ENCODE results near the gene EML4.
"Not testable (repeated sequence)": the region's sequence is repeated elsewhere in the genome, so short reads cannot be mapped to it uniquely, and the experiment has no call there.

Gene EML4

DNA sequence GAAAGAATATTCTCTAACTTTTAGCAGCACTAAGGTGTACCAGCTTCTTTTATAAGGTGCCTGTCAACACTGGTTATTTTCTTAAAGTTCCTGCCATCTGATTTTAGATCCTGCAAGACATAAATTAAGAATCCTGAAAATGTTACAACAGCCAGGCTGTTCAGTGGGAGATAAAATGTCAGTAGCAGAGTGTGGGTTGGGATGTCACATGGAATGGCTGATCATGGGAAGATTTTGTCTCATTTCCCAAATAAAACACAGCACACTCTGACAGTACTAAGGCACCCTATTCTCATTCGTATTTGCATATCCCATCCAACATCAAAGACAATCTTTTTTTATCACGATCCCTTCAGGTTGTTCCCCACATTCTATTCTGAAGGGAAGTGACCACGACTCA lies 194.3 kb downstream of the EML4 start:
- no peak for DNase-seq

DNA sequence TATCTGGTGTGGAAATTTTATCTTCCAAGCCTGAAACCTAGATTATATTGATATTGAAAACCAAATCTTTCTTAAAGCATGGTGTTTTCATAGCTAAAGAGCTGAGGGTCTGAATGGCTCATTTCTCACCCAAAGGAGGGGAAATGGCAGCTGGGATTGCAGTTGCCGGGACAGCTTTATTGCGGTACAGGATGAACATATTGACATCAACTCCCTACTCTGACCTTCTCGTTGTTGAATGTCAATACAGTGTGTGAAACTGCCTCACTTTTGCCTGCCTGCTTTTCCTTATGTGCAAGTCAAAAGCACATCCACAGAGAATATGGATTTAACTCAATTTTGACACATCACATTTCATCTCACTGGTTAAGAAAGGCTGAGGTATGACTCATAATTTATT lies 195.5 kb downstream of the EML4 start:
- DNase-seq, result no peak

DNA sequence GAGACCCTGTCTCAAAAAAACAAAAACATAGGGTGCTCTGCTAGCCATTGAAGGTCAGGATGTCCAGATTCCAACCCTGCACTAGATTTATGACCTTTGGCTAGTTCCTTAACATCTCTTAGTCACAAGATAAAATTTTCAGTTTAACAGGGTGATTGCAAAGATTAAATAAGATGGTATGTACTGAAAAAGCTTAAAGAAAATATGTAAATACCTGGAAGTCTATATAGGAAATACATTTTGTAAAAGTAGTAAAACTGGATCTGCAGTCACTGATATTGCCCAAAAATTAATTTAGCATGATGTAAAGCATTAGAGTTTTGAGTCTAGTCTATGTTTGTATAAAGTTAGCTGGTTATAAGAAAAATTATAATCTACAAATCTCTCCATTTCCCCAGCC lies 197.3 kb downstream of the EML4 start:
- no peak for DNase-seq

DNA sequence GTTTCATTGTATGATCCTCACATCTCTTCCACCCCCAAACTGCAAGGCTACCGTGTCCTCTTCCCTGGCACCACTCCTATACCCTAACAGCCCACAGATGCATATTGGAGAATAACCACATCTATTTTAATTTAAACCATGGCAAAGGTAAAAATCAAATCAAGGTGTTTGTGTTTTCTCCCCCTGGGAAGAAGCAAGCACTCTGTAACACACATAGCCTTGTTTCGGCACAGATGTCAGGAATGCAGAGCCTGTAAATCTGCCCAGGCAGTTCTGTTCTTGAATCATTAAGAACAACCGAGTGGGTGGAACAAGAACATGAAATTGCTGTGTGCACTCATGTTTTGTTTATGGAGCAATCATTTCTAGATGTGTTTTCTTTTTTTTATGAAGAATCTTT lies 198.7 kb downstream of the EML4 start:
- DNase-seq, result no peak

DNA sequence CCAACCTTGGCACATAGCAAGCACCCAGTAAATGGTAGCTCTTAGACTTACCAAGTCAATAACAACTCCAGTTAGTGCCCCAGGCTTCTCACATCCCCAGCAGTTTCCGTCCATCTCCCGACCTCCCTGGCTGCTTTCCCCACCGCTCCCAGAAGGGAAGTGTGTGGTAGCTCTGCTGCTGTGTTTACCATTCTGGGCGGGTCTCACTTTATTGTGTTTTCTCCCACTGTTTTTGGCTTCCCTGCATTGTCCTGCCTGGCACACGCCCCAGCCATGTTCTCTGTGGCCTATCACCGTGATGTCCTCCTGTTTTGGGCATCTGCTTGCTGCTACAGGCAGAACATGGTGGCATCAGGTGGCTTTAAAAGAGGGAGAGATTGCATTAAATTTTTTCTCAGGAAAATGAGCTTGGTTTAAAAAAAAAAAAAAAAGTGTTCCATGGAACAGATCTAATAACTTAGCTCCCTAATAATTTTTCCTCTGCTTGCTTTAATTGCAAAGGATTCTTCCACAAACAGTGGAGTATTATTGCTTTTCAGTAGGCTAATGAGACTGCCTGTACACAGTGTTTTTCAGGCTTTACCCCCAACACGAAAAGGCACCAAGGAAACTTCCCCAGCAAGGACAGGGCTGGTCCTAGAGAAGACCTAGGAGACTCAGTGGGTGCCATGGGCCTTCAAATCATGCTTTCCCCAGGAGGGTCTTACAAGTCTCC lies 199.8 kb downstream of the EML4 start:
- DNase-seq, result no peak

DNA sequence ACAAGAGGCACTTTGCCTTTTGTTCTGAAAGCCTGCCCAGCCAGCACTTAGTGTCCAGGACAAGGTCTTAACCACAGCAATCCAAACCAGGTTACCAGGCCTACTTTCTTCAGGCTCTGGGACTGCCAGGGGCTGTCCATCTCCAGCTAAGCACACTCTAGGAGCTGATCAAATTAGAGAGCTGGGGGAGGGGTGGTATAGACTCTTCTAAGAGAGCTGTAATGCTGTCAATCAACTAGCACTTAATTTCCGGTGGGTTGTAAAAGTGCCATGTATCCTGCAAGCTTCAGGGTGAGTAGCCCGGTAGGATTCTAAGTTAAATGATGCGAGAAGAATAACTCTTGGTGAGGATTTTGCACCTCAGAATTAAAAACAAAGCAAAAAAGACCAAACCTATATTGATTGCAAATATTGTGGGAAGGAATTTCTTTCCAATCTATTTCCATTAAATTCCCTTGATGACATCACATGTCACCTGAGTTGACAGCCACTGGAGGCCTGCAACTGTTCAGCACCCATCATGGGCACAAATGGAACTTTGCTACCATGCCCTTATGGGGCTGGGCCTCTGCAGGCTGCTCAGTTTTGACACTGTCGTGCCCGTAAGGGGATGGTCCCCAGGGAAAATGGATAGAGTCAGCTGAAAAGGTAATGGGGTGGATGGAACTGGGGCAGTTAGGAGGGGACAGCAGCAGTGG lies 200.5 kb downstream of the EML4 start:
- DNase-seq, result no peak

DNA sequence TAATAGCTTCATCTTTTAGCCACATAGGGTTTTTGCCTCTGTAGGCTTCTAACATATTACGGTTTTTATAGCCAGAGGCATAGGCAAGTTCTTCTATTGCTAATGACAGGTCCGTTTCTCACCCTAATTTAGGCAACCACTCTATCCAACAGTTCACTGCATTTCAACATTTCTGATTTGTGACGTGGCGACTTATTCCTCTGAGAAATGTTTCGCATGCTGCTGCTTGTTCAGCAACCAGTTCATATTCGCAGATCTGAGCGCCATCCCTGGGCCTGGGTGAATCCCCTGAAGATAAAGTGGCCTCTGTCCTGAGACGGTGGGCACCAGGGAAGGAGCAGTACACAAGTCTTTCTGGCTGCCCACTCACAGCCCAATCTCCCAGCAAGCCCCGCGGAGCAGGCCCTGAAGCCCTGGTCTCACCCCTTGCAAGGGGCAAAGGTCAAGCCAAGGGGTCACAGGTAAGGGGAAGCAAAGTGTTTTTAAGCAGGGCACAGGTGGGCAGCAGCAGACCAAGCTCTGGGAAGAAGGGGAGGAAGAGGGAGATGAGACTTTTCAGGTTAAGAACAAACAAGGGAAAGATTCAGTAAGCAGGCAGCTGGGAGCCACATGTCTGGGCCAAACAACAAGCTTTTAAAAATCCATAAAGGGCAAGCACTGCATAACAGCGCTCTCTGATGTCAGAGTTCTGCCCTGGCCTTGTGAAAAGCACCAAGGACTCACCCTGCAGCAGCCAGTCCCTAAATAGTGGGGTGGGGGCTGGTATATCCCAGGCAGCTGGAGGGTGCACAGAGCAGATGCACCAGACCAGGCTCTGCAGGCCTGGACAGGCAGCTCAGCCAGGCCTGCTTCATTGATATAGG lies 202.7 kb downstream of the EML4 start:
- no peak for DNase-seq

DNA sequence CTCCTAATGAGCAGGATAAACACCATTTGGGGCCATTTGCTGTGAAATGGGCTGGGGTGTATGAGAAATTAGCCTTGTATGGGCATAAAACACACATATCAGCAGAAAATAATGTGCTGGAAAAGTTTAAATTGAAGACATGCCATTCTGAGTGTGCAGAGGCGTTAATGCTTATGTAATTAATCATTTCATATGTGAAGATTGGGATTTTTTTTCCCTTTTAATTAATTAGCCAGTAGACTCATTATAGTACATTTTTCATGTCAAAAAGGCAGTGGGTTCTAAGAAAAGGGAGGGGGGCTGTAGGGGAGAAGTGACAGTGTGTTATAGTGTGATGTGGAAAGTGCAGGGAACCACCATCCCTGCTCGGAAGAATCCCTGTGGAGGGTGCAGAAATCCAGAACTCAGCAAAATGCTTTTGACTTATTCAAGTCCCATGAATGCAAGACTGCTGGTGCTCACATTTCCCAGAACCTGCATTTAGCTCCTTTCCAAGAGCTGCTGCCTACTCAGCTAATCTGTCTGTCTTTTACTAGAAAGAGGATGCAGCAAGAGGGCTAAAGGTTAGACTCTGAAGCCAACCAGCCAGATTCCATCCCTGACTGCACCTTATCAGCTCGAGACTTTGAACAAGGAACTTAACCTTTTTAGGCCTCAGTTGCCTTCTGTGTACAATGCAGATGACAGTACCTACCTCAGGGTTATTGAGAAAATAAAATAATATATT lies 203.5 kb downstream of the EML4 start:
- no peak for DNase-seq

DNA sequence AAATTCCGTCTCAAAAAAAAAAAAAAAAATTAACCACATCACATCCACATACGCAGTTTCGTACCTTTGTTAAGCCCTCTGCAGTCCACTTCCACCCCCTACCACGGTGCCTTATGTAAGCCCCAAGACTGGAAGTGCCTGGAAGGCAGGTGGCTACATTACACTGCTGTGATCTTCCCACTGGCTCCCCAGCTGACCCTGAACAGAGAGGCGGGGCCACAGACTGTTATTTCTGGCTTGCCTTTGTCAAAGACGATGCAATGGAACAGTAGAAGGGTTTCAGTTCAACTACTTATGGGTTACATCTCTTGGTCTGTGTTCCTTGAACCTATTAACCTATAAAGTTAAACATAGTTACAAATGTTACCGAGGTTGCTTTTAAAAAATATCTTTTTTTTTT lies 207.6 kb downstream of the EML4 start:
- no peak for DNase-seq

DNA sequence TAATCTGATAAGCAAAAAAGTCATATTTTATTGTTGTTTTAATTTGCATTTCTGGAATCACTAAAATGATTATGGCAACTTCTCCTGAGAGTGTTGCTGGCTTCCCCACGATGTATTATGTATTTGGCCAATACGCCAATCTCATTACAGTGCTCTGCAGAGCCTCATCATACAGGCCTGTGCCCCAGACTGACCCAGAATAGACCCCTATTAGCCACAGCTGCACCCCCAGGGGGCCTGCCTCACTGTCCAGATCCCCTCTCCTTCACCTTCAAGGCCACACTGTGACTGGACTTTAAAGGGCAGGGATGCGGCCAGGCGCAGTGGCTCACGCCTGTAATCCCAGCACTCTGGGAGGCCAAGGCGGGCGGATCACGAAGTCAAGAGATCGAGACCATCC lies 209.3 kb downstream of the EML4 start:
- DNase-seq, result no peak

DNA sequence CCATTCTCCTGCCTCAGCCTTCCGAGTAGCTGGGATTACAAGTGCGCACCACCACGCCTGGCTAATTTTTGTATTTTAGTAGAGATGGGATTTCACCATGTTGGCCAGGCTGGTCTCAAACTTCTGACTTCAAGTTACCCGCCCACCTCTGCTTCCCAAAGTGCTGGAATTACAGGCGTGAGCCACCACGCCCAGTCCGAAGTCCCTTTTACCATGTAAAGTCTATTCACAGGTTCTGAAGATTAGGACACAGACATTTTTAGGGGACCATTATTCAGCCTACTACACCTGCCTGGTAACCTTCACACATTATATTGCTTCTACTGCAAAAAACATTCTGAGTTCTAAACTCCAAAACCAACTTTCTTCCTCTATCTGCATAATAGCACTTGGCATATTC lies 210.9 kb downstream of the EML4 start:
- not testable (repeated sequence) for DNase-seq

DNA sequence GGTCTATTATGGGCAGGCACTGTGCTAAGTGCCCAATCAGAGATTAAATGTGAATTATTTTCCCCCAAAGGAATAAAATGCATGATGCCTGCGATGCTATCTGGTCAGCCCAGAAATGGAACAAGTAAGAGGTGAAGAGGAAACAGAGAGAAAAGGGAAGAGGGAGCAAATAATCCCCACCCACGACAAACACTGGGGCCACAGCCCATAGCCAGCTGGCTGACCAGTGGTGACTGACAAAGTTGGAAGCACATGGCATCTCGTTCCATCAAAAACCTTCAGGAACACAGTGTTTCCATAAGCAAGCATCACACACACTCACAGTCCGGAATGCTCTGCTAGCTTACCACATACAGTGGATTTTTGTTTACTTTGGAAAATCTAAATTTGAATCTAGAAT lies 213.0 kb downstream of the EML4 start:
- no peak for DNase-seq
